Measurements from ENCODE around the gene CUBN.

CUBN gene

DNA sequence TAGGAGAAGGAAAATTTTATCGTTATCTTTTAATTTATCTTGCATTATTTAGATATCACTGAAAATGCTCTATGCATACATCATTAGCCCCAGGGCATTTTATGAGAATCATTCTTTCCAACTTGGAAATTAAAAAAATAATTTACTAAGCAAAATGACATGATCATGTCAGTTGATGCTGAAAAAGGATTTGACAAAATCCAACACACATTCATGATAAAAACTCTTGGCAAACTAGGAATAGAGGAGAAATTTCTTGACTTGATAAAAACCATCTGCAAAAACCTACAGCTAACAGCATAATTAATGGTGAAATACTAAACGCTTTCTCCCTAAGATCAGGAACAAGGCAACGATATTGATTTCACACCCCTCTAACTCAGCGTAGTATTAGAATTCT is 272.2 kb downstream of the CUBN start:
- no peaks in the 10 kb centered on the region for H3K36me3 ChIP-seq (ENCODE audit: insufficient read depth)
- H3K4me1 ChIP-seq (ENCODE audit: low read depth, poor library complexity, severe bottlenecking), result no peaks in the 10 kb centered on the region
- no peak overlapping the region for H3K4me3 ChIP-seq (IDR thresholded peaks at IDR 0.05; ENCODE audit: insufficient read depth, low read depth, low read length)
- H3K27ac ChIP-seq, result no peak overlapping the region
- H3K4me2 ChIP-seq, result no peak overlapping the region
- no peak overlapping the region for H2AFZ ChIP-seq (ENCODE audit: low read depth)
- H3K79me2 ChIP-seq (ENCODE audit: insufficient read depth, low read depth), result no peaks in the 10 kb centered on the region
- TF ChIP-seq, protein P1, sequence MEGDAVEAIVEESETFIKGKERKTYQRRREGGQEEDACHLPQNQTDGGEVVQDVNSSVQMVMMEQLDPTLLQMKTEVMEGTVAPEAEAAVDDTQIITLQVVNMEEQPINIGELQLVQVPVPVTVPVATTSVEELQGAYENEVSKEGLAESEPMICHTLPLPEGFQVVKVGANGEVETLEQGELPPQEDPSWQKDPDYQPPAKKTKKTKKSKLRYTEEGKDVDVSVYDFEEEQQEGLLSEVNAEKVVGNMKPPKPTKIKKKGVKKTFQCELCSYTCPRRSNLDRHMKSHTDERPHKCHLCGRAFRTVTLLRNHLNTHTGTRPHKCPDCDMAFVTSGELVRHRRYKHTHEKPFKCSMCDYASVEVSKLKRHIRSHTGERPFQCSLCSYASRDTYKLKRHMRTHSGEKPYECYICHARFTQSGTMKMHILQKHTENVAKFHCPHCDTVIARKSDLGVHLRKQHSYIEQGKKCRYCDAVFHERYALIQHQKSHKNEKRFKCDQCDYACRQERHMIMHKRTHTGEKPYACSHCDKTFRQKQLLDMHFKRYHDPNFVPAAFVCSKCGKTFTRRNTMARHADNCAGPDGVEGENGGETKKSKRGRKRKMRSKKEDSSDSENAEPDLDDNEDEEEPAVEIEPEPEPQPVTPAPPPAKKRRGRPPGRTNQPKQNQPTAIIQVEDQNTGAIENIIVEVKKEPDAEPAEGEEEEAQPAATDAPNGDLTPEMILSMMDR (conservative IDR thresholded peaks at IDR 0.05; ENCODE audit: low read depth, low read length), result no peak
- H4K20me1 ChIP-seq (ENCODE audit: insufficient read depth), result no peaks in the 10 kb centered on the region
- no peak overlapping the region for H3K9ac ChIP-seq
- no peaks in the 10 kb centered on the region for H3K27me3 ChIP-seq (ENCODE audit: insufficient read depth, low read depth)

DNA sequence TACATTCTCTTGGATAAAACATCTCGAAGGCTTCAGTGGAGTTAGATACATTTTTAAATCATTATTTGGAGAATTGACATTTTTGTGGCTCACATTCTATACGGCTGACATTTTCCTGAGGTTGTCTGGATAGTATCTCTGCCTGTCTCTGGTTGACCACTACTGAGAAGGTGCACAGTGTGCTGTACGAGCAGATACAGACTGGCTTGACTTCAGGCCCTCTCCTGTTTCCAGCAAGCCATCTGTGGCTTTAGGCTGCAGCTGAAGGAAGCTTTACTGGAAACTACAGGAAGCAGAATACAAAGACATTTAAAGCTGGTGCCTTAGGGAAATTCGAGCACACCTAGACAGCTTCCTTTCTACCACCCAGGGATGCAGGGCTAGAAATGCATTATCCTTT is 273.0 kb downstream of the CUBN start:
- Histone ChIP-seq H3K4me2 (no peak overlapping the region), H3K27ac (no peak overlapping the region), H3K27me3 (ENCODE audit: insufficient read depth, low read depth) (no peaks in the 10 kb centered on the region), H2AFZ (ENCODE audit: low read depth) (no peak overlapping the region), H3K9ac (no peak overlapping the region), H3K36me3 (ENCODE audit: insufficient read depth) (no peaks in the 10 kb centered on the region), H3K4me1 (ENCODE audit: low read depth, poor library complexity, severe bottlenecking) (no peaks in the 10 kb centered on the region), H4K20me1 (ENCODE audit: insufficient read depth) (no peaks in the 10 kb centered on the region), H3K79me2 (ENCODE audit: insufficient read depth, low read depth) (no peaks in the 10 kb centered on the region), H3K4me3 (IDR thresholded peaks at IDR 0.05; ENCODE audit: insufficient read depth, low read depth, low read length) (no peak overlapping the region)
- TF ChIP-seq, protein P1 (conservative IDR thresholded peaks at IDR 0.05; ENCODE audit: low read depth, low read length), result no peak

DNA sequence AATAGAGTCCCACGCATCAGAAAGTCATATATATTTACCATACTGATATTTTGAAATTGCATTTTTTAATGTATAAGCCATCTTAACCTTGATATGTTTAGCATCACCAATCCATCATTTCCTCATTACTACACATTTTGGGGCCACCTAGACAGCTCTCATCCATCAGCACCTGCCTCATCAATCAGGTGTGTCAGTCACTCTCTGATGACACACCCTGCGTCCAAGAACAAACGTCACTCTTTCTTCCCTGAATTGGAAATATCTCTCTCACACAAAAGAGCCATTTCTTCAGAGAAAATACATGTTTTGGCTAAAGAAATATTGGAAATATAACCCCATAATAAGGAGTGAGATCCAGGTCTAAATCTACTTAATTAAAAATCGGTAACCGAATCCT is 273.5 kb downstream of the CUBN start:
- Histone ChIP-seq H3K4me3 (IDR thresholded peaks at IDR 0.05; ENCODE audit: insufficient read depth, low read depth, low read length) (no peak overlapping the region), H3K27me3 (ENCODE audit: insufficient read depth, low read depth) (no peaks in the 10 kb centered on the region), H3K79me2 (ENCODE audit: insufficient read depth, low read depth) (no peaks in the 10 kb centered on the region), H3K36me3 (ENCODE audit: insufficient read depth) (no peaks in the 10 kb centered on the region), H3K4me2 (no peak overlapping the region), H3K9ac (no peak overlapping the region), H4K20me1 (ENCODE audit: insufficient read depth) (no peaks in the 10 kb centered on the region), H3K4me1 (ENCODE audit: low read depth, poor library complexity, severe bottlenecking) (no peaks in the 10 kb centered on the region), H3K27ac (no peak overlapping the region), H2AFZ (ENCODE audit: low read depth) (no peak overlapping the region)
- TF ChIP-seq, protein P1 (conservative IDR thresholded peaks at IDR 0.05; ENCODE audit: low read depth, low read length), result no peak

DNA sequence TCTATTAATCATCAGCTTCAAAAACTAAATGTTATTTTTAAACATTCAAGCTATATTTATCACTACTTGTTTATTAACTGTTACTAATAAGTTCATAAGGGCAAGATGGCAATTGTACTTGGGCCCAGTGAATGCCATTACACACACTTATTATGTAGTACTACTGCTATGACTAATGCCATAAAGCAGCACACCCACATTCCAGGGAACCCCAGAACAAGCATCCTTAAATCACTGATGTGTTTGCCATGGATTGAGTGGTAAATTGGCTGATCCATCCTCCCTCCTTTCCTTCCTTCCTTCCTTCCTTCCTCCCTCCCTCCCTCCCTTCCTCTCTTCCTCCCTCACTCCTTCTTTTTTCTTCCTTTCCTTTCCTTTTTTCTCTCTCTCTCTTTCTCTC is 275.0 kb downstream of the CUBN start:
- Histone ChIP-seq H3K4me3 (IDR thresholded peaks at IDR 0.05; ENCODE audit: insufficient read depth, low read depth, low read length) (no peak overlapping the region), H3K9ac (no peak overlapping the region), H3K36me3 (ENCODE audit: insufficient read depth) (no peaks in the 10 kb centered on the region), H3K4me2 (no peak overlapping the region), H4K20me1 (ENCODE audit: insufficient read depth) (no peaks in the 10 kb centered on the region), H3K4me1 (ENCODE audit: low read depth, poor library complexity, severe bottlenecking) (no peaks in the 10 kb centered on the region), H3K27ac (no peak overlapping the region), H3K79me2 (ENCODE audit: insufficient read depth, low read depth) (no peaks in the 10 kb centered on the region), H2AFZ (ENCODE audit: low read depth) (no peak overlapping the region), H3K27me3 (ENCODE audit: insufficient read depth, low read depth) (no peaks in the 10 kb centered on the region)
- TF ChIP-seq, protein P1 (conservative IDR thresholded peaks at IDR 0.05; ENCODE audit: low read depth, low read length), result no peak

DNA sequence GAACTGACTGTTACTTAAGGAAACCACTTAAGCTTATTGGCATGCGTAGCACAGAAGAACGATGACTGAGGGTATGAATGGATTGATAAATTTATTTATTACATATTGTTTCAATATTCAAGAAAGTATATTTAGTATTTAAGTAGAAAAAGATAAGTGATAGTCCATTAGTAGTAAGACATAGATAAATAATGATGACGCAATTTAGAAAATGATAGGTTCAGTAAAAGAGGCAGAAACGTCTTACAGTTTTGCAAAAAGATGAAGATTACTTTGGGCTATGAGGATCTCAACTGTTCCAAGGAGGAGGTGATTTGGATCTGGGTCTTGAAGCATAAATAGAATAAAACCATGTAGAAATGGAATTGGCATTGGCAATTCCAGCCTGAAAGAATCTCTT is 275.8 kb downstream of the CUBN start:
- Histone ChIP-seq H3K4me1 (ENCODE audit: low read depth, poor library complexity, severe bottlenecking) (no peaks in the 10 kb centered on the region), H3K4me3 (IDR thresholded peaks at IDR 0.05; ENCODE audit: insufficient read depth, low read depth, low read length) (no peak overlapping the region), H3K27ac (no peak overlapping the region)

More for the DNA sequence above, 275.8 kb downstream of the CUBN start:
- no peaks in the 10 kb centered on the region for H3K27me3 ChIP-seq (ENCODE audit: insufficient read depth, low read depth)
- H3K9ac ChIP-seq, result no peak overlapping the region
- no peaks in the 10 kb centered on the region for H4K20me1 ChIP-seq (ENCODE audit: insufficient read depth)
- no peaks in the 10 kb centered on the region for H3K79me2 ChIP-seq (ENCODE audit: insufficient read depth, low read depth)
- TF ChIP-seq, protein P1 (conservative IDR thresholded peaks at IDR 0.05; ENCODE audit: low read depth, low read length), result no peak
- no peak overlapping the region for H2AFZ ChIP-seq (ENCODE audit: low read depth)
- H3K36me3 ChIP-seq (ENCODE audit: insufficient read depth), result no peaks in the 10 kb centered on the region
- no peak overlapping the region for H3K4me2 ChIP-seq
